Bone marrow (tissue), 2 donors: Measurements from ENCODE around the gene METTL25B.

Experiments
- DNase-seq, 2 donors: peaks; one replicate each; lab custom pipeline; 2025; lab: John Stamatoyannopoulos, UW

METTL25B gene

DNA sequence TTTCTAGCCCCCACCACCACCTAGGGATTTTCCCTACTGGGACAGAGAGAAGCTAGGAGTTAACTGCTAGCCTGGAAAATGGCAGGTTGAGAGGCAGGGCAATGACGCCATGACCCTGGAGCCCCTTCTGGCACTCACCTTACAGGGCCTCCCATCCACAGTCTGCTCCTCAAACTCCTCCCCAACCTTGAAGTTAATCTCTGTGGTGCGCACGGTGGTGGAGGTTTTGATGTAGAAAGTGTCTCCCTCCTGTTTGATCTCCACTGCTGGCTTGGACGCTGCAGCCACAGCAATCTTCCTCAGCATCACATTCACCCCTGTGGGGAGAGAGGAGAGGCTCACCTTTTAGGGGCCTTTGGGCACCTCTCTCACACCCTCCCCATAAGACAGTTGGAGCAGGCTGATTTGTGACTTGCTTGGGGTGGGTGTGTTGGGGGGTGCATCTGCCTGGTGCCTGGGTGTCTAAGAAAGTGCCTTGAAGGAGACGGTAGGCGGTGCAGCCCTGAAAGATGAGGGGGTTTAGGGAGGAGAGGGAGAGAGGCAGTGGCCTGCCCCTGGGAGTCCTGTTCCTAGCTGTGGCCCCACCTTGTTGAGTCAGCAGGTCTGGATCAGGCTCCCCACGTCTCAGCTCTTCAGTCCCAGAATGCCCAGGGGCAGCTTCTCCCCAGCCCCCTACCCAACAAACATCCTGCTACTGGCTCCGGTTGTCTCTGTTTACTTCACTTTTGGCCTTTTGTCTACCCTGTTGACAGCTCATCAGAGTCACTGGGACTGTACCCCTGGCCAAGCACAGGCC is 27.3 kb upstream of the METTL25B start:
- DNase-seq = no peak

DNA sequence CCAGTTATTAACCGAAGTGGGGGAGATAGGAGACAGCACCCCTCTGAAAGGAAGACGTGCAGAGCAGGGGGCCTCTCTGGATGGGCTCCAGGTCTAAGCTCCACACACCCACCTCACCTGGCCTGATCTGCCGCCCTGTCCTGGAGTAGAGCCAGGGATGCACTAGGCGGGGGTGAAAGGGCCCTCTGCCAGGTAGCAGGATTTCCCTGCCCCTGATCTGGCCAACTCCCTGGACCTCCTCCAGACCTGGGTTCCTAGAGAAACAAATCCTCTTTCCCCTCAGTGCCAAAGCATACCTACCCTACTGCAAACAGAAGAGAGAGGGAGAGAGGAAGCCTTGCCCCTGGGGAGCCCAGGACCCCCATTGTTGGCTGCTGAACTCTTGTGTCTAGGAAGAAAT is 24.9 kb upstream of the METTL25B start:
- DNase-seq = no peak

DNA sequence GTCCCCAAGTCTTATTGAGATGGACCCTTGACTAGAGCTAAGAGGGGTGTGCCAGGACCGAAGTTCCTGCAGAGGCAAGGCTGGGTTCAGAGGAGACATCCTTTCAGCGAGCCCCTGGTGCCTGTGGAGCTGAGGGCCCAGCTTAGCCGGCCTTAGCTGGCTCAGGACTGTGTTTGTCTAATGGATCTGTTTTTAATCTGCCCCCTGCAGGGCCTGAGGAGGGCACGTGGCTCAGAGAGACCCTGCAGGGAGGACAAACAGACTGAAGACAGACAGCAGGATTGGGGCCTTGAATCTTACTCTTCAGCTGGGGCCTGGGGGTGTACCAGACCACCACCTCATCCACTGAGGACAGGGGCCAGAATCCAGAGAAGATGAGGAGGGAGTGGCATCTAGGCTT is 24.5 kb upstream of the METTL25B start:
- no peak for DNase-seq

DNA sequence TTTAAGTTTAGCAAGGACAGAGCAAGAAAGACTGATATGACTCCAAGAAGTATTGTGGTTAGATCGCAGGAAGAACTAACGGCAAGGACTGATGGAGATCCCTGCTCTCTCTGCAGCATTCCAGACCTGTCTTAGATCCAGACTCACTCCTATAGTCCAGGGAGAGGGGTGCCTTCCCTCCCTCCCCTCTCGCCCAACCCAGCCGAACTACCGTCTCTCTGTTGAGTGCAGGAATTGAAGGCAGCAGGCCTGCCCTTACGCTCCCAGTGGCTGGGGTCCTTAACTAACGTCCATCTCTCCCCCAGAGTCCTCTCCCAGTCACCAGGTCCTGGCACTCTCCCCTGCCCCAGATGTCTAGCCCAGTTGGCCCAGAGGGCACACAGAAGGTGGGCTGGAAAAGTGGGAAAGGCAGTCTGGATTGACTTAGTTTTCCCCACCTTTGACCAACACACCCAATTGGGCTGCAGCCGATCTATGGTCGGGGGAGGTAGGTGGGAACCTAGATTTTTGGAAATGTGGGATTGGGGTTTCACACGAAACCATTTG is 24.0 kb upstream of the METTL25B start:
- no peak for DNase-seq

DNA sequence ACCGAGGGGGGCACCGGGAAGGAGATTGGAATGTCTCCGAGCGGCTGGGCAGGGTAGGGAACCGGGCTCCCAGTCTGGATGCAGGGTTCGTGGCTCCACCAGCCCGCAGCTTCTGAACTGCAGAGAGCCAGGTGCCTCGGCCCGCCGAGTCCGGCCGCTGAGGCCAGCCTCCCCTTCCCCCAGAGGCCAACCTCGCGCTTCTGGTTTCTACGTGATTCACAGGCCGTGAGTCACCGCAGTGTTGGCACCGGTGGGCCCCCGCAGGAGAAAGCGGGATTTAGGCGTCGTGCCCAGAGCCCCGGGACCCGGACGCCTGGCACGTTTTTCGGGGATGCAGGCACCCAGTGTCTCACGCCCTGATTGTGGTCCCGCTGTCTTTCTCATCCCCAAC is 23.3 kb upstream of the METTL25B start:
- no peak for DNase-seq

DNA sequence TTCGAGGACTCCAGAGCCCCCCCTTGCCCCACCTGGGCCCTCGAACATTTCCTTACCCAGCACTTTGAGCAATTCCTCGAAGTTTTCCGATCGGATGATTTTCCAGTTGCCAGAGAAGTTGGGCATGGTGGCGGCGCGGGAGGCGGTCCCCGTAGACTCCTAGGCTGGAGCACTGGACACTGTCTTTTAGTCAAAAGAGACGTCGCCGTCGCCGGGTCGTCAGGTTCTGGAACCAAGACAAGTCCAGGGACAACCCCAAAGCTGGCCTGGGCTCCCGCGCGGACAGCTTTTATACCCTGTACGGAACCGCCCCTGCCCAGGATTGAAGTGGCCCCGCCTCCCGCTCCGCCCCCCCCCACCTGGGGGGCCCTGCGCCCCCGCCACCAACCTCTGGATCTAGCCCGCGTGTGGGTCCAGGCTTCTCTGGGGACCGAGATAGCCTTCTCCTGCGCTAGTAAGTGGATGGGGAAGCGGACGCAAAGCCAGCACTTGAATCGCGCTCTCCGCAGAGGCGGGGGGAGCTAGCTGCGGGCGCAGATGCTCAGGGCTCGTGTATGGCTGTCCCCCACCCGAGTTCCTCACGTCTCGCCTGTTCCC is 22.9 kb upstream of the METTL25B start, which contains the start of gene CRABP2:
TSS of gene CRABP2 (minus strand) at position 263 of the 597 bp plus-strand sequence. CDS start at position 126, 137 bp downstream.
- no peak for DNase-seq

DNA sequence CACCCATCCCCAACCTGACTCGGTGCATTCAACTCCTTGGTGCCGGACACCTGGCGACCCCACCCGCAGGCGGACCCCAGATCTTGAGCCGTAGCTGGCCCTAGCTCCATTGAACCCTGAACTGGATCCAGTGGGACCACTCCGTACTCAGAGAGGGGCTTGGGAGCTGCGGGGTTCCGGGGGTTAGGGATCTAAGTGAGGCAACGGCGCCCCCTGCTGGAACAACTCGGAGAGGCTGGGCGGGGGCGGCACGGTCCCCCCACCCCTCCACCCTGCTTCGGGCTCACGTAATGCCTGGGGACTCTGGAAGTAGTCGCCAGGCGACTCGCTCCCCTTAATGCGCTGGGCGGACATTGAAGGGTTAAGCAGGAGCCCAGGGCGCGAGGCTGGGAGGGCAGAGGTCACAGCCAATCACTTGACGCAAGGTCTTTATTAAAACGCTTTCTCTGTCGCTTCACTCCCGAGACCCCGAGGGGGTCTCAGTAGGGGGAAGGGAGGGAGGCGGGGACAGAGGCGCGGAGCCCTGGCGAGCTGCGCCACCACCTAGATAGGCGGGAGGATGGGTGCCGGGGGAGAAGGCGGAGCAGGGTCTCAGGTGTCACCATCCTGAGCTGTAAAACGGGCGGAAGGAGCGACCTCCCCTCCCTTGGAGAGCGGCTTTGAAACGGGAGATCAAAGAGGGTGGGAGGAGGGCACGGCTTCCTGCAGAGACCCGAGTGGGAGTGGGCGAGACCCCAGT is 22.2 kb upstream of the METTL25B start:
- DNase-seq = peak in 1 of 2 donors; percentile 21

DNA sequence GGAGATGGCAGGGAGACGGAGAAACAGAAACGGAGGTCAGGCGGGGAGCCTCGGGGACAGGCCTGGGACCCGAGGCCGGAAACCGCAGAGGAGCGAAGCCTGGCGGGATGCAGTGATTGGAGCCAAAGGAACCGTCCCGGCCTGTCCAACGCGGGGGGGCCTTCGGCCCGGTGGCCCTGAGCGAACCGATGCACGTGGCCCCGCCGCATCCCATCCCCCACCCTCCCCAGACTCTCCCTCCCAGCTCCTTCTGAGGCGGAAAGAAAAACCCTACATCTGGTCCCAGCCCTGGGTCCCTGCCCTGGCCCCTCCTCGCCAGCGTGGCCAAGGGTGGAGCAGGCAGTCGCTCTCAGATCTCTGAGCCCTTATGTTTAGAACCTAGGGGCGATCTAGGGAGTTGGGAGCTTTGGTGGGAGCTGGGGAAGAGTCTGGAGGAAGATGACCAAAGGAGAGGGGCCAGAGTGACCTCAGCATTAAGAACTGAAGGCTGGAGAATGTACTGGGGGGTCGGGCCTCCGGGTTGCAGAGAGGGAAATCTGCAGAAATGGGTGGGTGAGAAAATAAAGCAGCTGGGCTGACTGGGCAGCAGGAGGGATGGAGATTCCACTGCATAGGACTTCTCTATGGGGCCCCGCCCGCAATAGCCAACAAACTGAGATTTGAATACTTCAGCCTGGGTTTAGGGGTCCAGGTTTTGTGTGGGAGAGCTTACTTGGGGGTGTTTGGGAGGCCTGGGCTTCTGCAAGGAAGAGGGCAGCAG is 21.4 kb upstream of the METTL25B start:
- no peak for DNase-seq

DNA sequence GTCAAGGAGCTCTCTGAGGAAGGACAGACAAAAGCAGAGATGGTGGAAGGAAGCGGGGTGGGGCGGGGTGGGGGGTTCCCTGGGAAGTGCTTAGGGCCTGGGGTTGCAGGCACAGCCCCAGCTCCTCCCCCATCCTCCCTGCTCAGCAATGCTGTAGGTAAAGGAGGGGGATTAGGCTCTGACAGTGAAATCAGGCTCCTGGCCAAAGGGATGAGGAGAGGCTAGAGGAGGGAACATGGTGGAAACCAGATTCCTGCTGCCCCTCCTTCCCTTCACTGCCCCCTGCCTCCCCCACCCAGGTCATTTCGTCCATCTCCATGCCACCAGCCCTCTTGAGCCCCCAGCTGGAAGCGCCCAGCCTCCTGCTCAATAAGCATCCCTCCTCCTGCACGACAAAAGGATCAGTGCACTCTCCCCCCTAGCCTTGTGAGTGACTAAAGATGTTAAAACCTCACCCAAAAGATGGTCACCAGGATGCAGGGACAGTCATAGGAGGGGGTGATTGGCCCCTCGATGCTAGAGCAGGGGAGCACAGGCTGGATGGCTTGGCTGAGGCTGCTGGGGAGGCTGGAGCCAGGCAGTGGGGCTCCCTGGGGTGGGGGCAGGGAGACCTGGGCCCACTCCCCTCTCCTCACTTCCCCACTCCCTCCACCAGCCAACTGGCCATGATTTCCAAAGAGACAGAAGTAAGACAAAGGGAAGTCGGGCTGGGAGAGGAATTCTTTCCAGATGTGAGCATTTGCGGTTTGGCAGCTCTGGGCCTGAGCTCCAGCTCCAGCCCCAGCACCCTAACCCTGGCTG is 20.7 kb upstream of the METTL25B start:
- no peak for DNase-seq

DNA sequence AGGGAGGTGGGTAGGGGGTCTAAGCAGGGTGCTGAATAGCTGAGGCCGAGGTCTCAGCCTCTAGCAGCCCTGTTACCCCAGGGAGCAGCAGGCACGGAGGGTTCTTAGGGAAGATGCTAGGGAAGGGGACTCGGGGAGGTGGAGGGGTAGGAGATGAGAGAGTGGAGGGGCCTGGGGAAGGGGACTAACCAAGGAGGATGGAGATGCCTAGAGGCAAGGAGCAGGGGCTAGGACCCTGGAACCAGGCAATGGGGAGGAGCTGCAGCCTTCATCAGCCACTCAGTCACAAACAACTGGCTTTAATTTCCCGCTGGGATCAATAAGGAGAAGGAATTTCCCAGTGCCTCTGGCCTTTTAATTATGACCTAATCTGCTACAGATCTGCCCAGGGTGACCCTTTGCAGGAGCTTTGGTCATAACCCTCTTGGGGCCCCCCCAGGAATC is 20.0 kb upstream of the METTL25B start:
- no peak for DNase-seq

DNA sequence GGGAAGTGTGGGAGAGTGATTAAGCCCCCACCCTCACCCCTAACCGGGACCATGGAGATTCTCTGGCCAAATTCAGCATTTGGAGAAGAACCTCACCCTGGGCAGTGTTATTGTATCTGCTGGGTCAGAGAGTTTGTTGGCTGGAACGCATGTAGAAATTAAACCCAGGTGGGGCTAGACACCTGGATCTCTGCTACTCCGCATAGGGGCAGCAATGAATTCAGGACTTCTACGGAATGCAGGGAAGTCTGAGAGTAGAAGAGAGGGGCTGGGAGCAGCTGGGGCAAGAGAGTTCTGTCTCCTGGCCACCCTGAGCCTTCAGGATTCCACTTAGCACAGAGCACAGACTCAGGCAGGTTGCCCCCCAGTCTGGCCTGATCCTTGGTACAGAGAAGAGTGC is 19.2 kb upstream of the METTL25B start:
- DNase-seq = no peak

DNA sequence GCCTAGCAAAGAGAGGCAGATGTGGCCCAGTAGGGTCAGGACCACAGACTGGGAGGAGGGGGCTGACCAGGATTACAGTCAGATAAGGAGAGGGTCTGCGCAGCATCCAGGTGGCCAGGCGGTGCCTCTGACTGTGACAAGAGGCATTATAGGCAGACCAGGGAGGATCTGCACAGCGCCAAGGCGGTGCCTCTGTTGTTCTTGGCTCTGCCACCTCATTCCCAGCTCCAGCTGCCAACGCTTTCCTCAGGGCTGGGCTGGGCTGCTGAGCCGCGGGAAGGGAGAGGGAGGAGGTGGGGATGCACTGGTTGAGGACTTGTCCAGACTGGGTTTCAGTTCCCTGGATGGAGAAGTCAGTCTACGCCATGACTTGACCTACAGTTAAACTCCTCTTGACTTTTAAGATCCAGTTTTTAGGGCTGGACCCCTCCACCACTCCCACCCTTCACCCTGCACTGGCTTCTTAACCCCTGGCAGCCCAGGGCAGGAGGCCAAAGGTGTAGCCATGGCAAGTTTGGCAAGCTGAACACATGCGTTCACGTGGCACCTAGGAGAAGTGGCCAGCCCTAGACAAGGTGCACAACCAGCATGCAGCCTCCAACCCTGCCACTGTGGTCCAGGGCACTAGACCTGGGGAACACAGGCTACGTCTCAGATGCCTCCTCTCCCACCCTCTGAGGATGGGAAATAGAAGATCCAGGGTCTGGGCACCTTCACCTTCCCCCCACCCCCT is 18.3 kb upstream of the METTL25B start:
- DNase-seq = no peak

DNA sequence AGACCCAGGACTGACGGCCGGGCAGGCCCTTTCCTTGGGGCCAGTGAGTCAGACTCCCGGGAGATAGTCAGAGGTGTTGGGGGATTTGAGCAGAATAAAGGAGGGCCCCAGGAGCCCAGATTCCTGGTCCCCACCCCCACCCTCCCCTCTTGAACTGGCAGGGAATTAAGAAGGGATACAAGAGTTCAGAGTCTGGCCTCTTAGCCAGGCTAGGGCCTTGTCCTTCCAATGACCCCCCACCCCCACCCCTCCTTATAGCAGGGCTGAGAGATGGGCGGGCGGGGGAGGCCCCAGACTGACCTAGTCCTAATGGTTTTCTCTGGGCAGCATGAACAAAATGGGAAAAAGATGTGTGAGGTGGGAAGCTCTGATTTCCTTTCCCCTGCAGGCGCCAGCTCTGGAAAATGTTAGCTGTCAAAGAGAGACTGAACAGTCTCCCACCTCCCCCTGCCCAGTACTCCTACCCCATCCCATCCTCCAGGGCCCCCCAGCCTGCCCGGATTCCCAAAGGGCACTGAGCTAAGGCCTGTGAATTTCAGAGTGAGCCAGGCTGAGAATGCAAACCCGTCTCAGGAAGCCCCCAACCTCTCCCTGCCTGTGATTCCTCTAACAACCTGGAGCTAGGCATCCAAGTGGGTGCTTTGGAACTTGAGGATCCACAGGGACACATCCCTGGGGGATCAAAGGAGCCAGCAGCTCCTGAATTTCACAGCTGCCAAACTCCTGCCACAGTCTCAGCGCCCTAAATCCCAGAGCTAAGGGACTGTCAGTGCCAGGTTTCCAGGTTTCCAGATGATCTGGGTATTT is 17.1 kb upstream of the METTL25B start:
- DNase-seq = no peak

DNA sequence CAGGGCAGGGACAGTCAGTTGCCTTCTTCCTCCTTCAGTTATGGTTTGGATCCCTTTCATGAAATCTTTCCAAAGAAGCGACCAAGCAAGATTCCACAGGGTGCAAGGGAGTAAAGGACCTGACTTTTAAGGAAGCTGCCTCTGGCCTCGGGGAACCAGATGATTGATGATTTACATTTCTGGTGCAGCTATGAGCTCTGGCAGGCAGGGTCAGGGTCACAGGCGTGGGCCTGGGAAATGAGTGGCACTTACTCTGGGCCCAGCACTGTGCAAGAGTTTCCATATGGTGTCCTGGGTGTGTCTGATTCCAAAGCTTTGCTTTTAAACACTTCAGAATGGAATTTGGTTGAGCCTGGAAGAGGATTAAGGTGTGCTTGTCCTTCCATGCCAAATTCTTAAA is 15.6 kb upstream of the METTL25B start:
- DNase-seq = no peak

DNA sequence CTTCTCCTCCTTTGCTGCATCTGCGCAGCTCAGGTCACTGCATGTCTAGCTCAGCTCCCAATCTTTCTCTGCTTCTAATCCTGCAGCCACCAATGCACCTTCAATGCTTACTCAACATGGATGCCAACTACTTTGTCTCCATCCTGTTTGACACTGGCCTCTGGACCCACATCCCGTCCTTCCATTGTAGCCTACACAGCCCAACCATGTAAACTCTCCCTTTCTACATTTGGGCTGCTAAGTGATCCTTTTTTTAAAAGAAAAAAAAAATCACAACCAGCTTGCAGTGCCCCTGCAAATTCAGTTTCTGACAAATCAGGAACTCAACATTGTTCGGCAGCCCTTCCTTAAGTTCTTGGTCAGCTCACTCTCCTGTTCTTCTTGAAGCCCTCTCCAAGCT is 13.4 kb upstream of the METTL25B start:
- no peak for DNase-seq

DNA sequence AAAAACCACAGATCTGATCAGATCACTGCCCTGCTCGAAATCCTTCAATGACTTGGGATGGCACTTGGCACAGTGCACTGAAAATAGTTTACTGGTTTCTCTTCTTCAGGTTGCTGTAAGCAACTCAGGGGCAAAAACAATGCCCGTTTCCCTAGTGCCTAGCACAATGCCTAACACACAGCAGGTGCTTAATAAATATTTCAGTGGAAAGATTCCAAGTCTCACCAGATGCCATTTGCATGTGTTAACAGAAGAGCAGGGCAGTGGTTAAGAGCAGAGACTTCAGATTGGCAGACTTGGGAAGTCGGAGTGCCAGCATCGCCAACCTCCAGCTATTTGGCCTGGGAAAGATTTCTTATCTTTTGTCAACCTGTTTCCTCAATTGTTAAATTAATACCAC is 10.9 kb upstream of the METTL25B start:
- DNase-seq = no peak

DNA sequence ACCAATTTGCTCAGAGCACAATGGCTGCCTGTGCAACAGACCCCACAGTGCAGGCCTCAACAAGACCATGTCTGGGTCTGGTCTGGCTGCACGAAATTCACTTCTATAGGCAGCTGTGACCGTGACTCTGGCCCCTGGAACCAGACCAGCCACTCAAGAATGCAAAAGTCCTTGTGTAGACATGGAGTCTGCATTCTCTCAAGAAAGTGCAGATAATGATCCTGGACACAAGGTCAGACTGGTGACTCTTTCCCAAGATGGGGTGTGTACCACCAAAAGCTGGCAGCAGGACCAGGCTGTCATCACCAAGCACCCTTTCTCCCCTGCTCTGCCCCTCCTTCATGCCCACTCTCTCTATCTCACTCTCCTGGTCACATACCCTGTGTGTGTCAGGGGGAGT is 7.1 kb upstream of the METTL25B start:
- DNase-seq = no peak

DNA sequence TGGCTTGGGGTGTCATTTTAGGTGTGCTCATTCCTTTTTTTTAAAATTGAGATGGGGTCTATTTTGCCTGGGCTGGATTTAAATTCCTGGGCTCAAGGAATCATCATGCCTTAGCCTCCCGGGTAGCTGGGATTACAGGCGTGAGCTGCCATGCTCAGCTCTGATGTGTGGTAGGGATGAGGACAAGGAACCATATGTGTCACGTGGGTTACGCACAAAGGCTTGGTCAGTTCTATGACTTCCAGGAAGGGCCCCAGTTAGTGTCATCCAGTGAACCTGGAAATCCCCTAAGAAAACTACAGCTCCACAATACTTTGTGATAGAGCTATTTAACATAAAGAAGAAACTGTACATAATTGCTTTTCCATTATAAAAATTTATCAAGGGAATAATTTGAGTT is 6.7 kb upstream of the METTL25B start:
- DNase-seq = no peak

DNA sequence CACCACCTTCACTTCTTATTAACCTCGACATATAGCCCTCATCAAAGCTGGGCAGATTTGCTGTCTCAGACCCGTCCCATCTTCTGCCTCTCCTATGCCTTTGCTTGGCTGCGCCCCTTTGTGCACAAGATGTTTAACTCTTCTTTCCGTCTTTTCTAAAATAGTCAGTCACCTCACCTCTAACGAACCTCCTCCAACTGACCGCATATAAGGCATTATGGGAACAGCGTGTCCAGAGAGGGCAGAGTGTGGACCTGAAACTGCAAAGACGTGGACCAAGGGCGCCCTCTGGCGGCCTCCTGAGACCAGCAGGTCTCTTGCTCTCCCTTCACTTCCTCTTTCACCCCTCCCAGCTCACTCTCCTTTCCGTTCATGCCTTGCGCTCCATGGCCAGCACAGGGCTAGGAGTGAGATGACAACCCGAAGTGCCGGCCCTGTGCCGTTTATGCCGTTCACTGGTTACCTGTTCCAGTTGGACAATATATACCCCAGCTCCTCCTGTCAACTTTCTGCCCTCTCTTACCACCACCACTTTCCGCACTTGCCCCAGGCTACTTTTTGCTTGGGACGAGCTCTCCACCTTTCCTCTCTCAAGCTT is 2.5 kb upstream of the METTL25B start:
- DNase-seq = peak; percentile 70 to 79
